HepG2 (cell line): ENCODE data around the gene ADCY9. TPM values are rescaled to one million over a fixed set of nuclear protein-coding genes. Genes with fewer than 3 reads are reported as not detected.

ENCODE experiments used
- GZF1 ChIP-seq: sonication (generic); formaldehyde crosslinking; IDR thresholded peaks from 2 replicates; pipeline ENCODE4 v1.5.1; 2020; ENCODE audit warnings: mild to moderate bottlenecking, missing genetic modification reagents
- HNF1A ChIP-seq, 2 experiments: sonication (generic) in 1 of 2; formaldehyde crosslinking in 1 of 2; IDR thresholded peaks; 2 replicates each; pipeline versions ENCODE4 v1.4.0 to v1.6.1; 2016 to 2020; ENCODE audit warnings: borderline replicate concordance in 1 of 2, low read depth in 1 of 2, mild to moderate bottlenecking in 1 of 2, missing genetic modification reagents in 1 of 2
- NR2F6 ChIP-seq, 2 experiments: IDR thresholded peaks; 2 replicates each; pipeline ENCODE4 v1.6.1; 2016; ENCODE audit warnings: antibody characterized with exemption in 1 of 2, mild to moderate bottlenecking in 1 of 2
- ZBTB7B ChIP-seq: sonication (generic); formaldehyde crosslinking; IDR thresholded peaks from 2 replicates; pipeline ENCODE4 v1.4.0; 2020; ENCODE audit warnings: missing genetic modification reagents
- ZFP90 ChIP-seq: sonication (generic); formaldehyde crosslinking; IDR thresholded peaks from 2 replicates; pipeline ENCODE4 v1.8.0; 2022; ENCODE audit warnings: missing genetic modification reagents, mild to moderate bottlenecking, inconsistent platforms, borderline replicate concordance
- ZNF142 ChIP-seq: sonication (generic); formaldehyde crosslinking; IDR thresholded peaks from 2 replicates; pipeline ENCODE4 v1.4.0; 2020; ENCODE audit warnings: missing genetic modification reagents
- ZNF512B ChIP-seq: sonication (generic); formaldehyde crosslinking; IDR thresholded peaks from 2 replicates; pipeline ENCODE4 v1.5.1; 2020; ENCODE audit warnings: missing genetic modification reagents, mild to moderate bottlenecking, borderline replicate concordance
- polyA plus RNA-seq, 8 experiments: library from polyadenylated mRNA; depleted of rRNA in 3 of 8; stranded (reverse) in 7 of 8; unstranded in 1 of 8; fragments of >200 nt; fragmentation: Illumina TruSeq in 4 of 8; extraction: Trizol in 4 of 8; gene quantifications; 2 replicates each; pipeline versions ENCODE4 v1.2.1 to v1.2.3, GENCODE V29; 2011 to 2016; ENCODE audit warnings: low read depth in 4 of 8, missing spikeins in 1 of 8, mixed read lengths in 1 of 8; ENCODE audit not compliant: insufficient read depth in 1 of 8
- total RNA-seq, 5 experiments: library from RNA; depleted of rRNA; stranded (reverse); fragments of >200 nt; fragmentation: Illumina TruSeq; extraction: Trizol; gene quantifications; 2 replicates each; pipeline ENCODE4 v1.2.3, GENCODE V29; 2016; ENCODE audit warnings: low read depth in 1 of 5
- TF ChIP-seq, protein P1 (sequence below): sonication (generic); formaldehyde crosslinking; IDR thresholded peaks from 2 replicates; pipeline ENCODE4 v1.8.1; 2023; ENCODE audit warnings: mild to moderate bottlenecking, inconsistent platforms, moderate library complexity, missing genetic modification reagents, borderline replicate concordance
- TF ChIP-seq, protein P2 (sequence below): sonication (generic); formaldehyde crosslinking; conservative IDR thresholded peaks from 2 replicates; pipeline ENCODE4 v1.4.0; 2020; ENCODE audit warnings: missing genetic modification reagents

ADCY9 gene
- total and polyA plus RNA-seq, 2 of the 13 experiments (the other 11 are each of a cell fraction or from before 2014, with no cell fraction given), result 11.2 to 13.9 TPM

DNA sequence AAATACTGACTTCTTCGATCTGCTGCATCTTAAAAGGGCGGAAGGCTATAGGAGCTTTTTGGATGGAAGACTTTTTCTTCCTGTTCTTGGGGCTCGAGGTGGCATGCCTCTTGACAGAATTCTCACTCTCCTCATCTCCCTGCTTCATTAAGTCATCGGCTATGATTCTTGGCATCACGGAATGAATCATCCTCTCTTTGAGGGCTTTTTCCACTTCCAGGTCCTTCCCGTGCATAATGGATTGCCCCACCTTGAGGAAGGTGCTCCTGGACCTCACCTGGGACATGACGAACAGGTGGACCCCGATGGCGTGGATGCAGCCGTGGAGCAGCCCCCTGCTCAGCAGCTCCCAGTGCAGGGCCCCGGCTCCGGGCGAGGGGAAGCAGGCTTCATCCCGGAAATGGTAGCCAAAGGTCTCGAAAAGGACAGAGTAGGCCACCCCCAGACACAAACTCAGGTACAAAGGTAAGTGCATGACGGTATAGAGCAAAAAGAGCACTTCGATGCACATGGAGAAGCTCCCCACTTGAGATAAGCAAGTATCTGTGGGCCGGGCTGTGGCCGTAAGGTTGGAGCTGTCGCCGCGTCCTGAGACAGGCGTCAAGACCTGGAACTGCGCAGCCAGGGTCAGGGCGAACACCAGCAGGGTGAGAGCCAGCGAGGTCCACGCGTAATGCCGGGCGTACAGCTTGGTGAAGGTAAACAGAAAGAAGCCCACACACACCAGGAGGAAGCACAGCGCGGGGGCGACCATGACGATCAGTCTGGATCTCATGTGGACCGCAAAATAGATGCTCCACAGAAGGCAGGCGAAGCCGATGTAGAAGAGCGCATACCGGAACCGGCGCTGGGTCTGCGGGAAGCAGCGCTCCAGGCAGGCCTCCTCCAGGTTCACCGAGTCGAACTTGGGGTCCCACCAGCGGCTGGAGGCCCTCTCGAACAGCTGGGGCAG lies 1.7 kb downstream of the ADCY9 start (continued):
- TF ChIP-seq, protein P1, sequence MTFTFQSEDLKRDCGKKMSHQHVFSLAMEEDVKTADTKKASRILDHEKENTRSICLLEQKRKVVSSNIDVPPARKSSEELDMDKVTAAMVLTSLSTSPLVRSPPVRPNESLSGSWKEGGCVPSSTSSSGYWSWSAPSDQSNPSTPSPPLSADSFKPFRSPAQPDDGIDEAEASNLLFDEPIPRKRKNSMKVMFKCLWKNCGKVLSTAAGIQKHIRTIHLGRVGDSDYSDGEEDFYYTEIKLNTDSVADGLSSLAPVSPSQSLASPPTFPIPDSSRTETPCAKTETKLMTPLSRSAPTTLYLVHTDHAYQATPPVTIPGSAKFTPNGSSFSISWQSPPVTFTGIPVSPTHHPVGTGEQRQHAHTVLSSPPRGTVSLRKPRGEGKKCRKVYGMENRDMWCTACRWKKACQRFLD (CRISPR knock-in tag), result no peak
- TF ChIP-seq, protein P2, sequence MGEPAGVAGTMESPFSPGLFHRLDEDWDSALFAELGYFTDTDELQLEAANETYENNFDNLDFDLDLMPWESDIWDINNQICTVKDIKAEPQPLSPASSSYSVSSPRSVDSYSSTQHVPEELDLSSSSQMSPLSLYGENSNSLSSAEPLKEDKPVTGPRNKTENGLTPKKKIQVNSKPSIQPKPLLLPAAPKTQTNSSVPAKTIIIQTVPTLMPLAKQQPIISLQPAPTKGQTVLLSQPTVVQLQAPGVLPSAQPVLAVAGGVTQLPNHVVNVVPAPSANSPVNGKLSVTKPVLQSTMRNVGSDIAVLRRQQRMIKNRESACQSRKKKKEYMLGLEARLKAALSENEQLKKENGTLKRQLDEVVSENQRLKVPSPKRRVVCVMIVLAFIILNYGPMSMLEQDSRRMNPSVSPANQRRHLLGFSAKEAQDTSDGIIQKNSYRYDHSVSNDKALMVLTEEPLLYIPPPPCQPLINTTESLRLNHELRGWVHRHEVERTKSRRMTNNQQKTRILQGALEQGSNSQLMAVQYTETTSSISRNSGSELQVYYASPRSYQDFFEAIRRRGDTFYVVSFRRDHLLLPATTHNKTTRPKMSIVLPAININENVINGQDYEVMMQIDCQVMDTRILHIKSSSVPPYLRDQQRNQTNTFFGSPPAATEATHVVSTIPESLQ, result no peak
- TF ChIP-seq NR2F6 (IDR thresholded peaks at IDR 0.05) (no peak), NR2F6 (CRISPR knock-in tag; IDR thresholded peaks at IDR 0.05) (no peak), ZFP90 (no peak), HNF1A (IDR thresholded peaks at IDR 0.05; ENCODE audit: low read depth) (no peak), HNF1A (CRISPR knock-in tag; IDR thresholded peaks at IDR 0.05; ENCODE audit: borderline replicate concordance) (no peak), ZNF512B (CRISPR knock-in tag) (peak; percentile 73; the same call in 1 of the 2 replicates), ZBTB7B (CRISPR knock-in tag) (peak; percentile 66; the same call in 1 of the 2 replicates), GZF1 (CRISPR knock-in tag) (0 out of 2 replicates have a peak, but pooled peaks have one; percentile 64), ZNF142 (CRISPR knock-in tag) (no peak)
